22Rv1 (cell line): Measurements from ENCODE around the gene KRT81.

Experiments used
- ZFX ChIP-seq: fragments of 450-650 bp; IDR thresholded peaks from 2 replicates; pipeline ENCODE4 v1.6.1; 2017; ENCODE audit warnings: antibody characterized with exemption, borderline replicate concordance
- TF ChIP-seq, protein P1 (sequence below): fragments of 450-650 bp; IDR thresholded peaks from 2 replicates; pipeline ENCODE4 v1.5.1; 2017; ENCODE audit warnings: mild to moderate bottlenecking

DNA sequence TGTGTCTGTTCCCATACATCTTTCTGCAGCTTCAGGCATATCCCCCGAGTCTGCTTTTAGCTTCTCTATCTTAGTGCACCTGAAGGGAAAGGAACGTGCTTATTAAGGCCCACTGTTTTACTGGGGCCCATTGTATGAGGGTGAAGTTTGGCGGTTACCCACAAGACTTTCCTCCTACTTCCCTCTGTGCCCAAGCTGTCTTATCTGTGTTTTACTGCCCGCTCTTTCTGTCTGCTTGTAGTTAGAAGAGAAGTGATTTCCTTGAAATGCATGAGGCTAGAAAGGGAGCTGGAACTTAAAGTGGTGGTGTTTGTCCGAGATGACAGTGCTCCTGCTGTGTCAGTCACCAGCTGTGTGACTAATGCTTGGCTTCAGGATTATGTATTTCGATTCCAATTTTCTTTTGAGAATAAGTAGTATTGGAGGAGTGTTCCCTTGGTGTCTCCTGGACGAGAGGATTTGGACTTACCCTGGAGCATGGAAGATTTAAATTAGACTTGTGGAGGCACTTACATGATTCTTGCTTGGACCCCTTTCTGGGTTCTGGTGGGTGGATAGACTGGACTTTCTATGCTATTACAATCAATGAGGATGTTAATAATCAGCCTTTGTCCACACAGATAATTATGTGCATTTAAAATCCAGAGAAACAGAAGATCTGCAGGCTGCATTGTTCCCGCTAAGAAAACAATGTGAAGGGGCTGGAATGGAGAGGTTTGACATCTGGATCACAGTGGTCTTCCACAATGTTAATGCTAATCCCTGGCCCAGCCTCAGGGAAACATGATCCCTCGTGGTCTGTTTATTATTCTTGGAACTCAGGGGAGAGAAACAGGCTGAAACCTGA, 30.8 kb downstream of the KRT81 start:
- TF ChIP-seq, protein P1, sequence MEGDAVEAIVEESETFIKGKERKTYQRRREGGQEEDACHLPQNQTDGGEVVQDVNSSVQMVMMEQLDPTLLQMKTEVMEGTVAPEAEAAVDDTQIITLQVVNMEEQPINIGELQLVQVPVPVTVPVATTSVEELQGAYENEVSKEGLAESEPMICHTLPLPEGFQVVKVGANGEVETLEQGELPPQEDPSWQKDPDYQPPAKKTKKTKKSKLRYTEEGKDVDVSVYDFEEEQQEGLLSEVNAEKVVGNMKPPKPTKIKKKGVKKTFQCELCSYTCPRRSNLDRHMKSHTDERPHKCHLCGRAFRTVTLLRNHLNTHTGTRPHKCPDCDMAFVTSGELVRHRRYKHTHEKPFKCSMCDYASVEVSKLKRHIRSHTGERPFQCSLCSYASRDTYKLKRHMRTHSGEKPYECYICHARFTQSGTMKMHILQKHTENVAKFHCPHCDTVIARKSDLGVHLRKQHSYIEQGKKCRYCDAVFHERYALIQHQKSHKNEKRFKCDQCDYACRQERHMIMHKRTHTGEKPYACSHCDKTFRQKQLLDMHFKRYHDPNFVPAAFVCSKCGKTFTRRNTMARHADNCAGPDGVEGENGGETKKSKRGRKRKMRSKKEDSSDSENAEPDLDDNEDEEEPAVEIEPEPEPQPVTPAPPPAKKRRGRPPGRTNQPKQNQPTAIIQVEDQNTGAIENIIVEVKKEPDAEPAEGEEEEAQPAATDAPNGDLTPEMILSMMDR = no peak
- no peak for TF ChIP-seq ZFX
